ENCODE data around the gene TRIM63.

TRIM63 gene

DNA sequence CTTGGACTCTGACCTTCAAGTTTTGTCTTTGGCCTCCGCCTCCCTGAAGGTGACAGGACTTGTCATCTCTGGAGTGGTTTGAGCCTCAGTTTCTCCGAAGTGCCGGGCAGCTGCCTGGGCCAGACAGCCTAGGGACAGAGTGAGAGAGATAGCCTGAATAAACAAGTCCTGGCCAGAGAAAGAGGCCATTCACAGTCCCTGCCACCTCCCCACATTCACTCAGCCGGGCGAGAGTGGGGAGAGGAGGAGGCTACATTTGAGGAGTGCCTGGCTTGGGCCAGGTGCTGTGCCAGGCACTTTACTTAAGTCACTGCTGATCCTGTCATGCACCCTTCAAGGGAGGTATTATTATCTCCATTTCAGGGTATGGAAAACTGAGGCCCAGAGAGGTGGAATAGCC lies 42.4 kb downstream of the TRIM63 start:
- H3K36me3 ChIP-seq (ENCODE audit: control insufficient read depth, insufficient read depth, low read length) = no peaks in the 10 kb centered on the region
- DNase-seq (ENCODE audit: extremely low read depth, insufficient read length) = no peak
- no peak overlapping the region for H3K4me3 ChIP-seq (replicated peaks; ENCODE audit: low read depth, low read length)
- H3K27me3 ChIP-seq (replicated peaks; ENCODE audit: control insufficient read depth, insufficient read depth, low read length) = peaks cover 2% of the 10 kb centered on the region; the same call in 1 of the 2 replicates
- TF ChIP-seq, protein P1, sequence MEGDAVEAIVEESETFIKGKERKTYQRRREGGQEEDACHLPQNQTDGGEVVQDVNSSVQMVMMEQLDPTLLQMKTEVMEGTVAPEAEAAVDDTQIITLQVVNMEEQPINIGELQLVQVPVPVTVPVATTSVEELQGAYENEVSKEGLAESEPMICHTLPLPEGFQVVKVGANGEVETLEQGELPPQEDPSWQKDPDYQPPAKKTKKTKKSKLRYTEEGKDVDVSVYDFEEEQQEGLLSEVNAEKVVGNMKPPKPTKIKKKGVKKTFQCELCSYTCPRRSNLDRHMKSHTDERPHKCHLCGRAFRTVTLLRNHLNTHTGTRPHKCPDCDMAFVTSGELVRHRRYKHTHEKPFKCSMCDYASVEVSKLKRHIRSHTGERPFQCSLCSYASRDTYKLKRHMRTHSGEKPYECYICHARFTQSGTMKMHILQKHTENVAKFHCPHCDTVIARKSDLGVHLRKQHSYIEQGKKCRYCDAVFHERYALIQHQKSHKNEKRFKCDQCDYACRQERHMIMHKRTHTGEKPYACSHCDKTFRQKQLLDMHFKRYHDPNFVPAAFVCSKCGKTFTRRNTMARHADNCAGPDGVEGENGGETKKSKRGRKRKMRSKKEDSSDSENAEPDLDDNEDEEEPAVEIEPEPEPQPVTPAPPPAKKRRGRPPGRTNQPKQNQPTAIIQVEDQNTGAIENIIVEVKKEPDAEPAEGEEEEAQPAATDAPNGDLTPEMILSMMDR (IDR thresholded peaks at IDR 0.05; ENCODE audit: insufficient read depth, low read length, poor library complexity, severe bottlenecking) = no peak

DNA sequence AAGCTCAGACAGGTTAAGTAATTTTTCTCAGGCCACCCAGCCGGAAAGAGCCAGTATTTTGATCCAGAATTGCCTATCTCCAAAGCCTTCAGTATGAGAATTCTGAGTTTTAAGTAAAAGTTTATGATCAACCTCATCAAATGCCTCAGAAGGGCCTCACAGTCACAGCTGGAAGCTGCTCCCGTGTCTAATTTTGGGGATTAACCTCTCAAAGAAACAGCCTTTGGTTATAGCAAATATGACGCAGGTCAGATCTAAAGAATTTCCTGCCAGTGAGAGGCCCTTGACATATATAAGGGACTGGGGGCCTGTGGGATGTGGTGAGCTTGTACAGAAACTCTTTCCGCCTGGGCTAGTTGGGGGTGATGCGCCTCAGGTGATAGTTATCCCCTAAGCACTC lies 43.6 kb downstream of the TRIM63 start:
- no peak overlapping the region for H3K4me3 ChIP-seq (replicated peaks; ENCODE audit: low read depth, low read length)
- no peak for DNase-seq (ENCODE audit: extremely low read depth, insufficient read length)
- no peaks in the 10 kb centered on the region for H3K36me3 ChIP-seq (ENCODE audit: control insufficient read depth, insufficient read depth, low read length)
- H3K27me3 ChIP-seq (replicated peaks; ENCODE audit: control insufficient read depth, insufficient read depth, low read length) = peaks cover 2% of the 10 kb centered on the region; the same call in 1 of the 2 replicates
- TF ChIP-seq, protein P1 (IDR thresholded peaks at IDR 0.05; ENCODE audit: insufficient read depth, low read length, poor library complexity, severe bottlenecking) = no peak

DNA sequence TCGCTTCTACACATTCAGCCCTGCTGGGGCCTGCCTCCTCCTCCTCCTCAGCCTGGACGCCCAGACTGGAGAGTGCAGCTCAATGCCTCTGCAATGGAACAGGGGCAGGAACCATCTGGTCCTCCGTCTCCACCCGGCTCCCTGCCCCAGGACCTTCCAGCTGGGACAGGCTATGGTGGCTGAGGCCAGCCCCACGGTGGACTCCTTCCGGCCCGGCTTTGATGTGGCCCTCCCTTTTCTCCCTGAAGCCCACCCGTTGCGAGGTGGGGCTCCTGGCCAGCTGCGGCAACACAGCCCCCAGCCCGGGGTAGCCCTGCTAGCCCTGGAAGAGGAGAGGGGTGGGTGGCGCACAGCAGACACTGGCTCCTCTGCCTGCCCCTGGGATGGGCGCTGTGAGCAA lies 44.4 kb downstream of the TRIM63 start:
- DNase-seq (ENCODE audit: extremely low read depth, insufficient read length) = no peak
- TF ChIP-seq, protein P1 (IDR thresholded peaks at IDR 0.05; ENCODE audit: insufficient read depth, low read length, poor library complexity, severe bottlenecking) = no peak
- peaks cover 2% of the 10 kb centered on the region; the same call in 1 of the 2 replicates for H3K27me3 ChIP-seq (replicated peaks; ENCODE audit: control insufficient read depth, insufficient read depth, low read length)
- no peaks in the 10 kb centered on the region for H3K36me3 ChIP-seq (ENCODE audit: control insufficient read depth, insufficient read depth, low read length)
- H3K4me3 ChIP-seq (replicated peaks; ENCODE audit: low read depth, low read length) = no peak overlapping the region

DNA sequence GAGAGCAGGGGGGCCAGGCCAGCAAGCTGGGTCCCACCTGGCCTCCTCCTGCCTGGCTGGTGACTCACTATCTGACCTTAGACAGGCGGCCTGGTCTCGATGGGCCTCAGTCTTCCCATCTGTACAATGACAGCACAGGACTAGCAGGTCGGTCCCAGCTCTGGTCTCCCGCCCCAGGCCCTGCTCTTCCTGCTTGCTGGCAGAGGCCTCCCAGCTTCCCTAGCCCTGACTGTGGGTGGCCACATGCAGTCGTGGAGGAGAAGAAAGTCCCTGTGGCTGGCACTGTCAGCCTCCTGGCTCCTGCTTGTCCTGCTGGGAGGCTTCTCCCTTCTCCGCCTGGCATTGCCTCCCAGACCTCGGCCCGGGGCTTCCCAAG lies 45.0 kb downstream of the TRIM63 start:
- no peak overlapping the region for H3K4me3 ChIP-seq (replicated peaks; ENCODE audit: low read depth, low read length)
- no peak for DNase-seq (ENCODE audit: extremely low read depth, insufficient read length)
- TF ChIP-seq, protein P1 (IDR thresholded peaks at IDR 0.05; ENCODE audit: insufficient read depth, low read length, poor library complexity, severe bottlenecking) = no peak
- H3K27me3 ChIP-seq (replicated peaks; ENCODE audit: control insufficient read depth, insufficient read depth, low read length) = peaks cover 2% of the 10 kb centered on the region; the same call in 1 of the 2 replicates
- no peaks in the 10 kb centered on the region for H3K36me3 ChIP-seq (ENCODE audit: control insufficient read depth, insufficient read depth, low read length)

DNA sequence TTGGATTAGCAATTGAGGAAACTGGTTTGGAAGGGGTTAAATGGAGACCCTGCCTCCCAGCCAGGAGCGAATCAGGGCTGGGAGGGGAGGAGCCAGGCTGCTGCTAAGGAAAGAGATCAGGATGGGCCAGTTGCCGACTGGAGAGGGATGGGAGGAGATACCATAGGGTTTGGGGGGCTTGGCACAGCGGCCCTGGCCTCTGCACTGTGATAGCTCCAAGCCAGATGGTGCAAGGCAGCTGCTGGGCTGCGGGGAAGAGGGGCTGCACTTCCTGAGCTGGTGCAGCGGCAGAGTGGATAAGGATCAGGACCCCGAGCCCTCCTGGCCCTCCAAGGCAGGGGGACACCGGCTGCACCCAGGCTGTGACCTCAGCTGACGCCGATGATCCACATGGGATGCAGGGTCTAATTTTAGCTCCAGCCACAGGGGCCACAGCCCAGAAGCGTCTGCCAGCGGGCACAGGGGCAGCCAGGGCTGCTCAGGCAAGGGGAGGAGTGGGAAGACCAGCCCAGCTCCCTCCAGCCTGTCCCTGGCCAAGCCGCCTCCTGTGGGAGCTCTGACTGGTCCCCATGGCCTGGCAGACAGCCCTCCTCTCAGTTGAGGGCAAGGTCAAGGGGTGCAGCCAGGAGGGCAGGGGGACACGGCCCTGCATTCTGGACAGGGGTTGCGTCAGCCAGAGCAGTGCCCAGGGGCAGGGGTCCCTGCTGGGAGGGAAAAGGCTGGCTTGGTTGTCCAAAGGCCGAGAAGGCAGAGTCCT lies 45.6 kb downstream of the TRIM63 start, which contains the start of gene EXTL1:
Gene EXTL1 (plus strand): TSS at position 129 of the 757 bp plus-strand sequence. CDS start 872 bp downstream, outside the sequence.
- H3K36me3 ChIP-seq (ENCODE audit: control insufficient read depth, insufficient read depth, low read length) = no peaks in the 10 kb centered on the region
- peaks cover 2% of the 10 kb centered on the region; the same call in 1 of the 2 replicates for H3K27me3 ChIP-seq (replicated peaks; ENCODE audit: control insufficient read depth, insufficient read depth, low read length)
- H3K4me3 ChIP-seq (replicated peaks; ENCODE audit: low read depth, low read length) = no peak within 1 kb of the TSS
- no peak for DNase-seq (ENCODE audit: extremely low read depth, insufficient read length)
- TF ChIP-seq, protein P1 (IDR thresholded peaks at IDR 0.05; ENCODE audit: insufficient read depth, low read length, poor library complexity, severe bottlenecking) = no peak

Measured in GM06990 (cell line).